Nephron progenitor cell (in vitro differentiated cells): ENCODE results near the gene KCNAB3.

Experiments used
- DNase-seq: peaks from one replicate; pipeline ENCODE4 v3.0.0; 2021
- H3K27ac Mint-ChIP-seq: 2 replicates; pipeline ENCODE4 v1.8.0; 2021; ENCODE audit warnings: mild to moderate bottlenecking, moderate library complexity, mixed read lengths
- H3K27me3 Mint-ChIP-seq: 2 replicates; pipeline ENCODE4 v1.8.0; 2021; ENCODE audit warnings: mild to moderate bottlenecking, low read depth, mixed read lengths; ENCODE audit not compliant: poor library complexity
- H3K36me3 Mint-ChIP-seq: 2 replicates; pipeline ENCODE4 v1.8.0; 2021; ENCODE audit warnings: low read depth, mixed read lengths
- H3K4me1 Mint-ChIP-seq: 2 replicates; pipeline ENCODE4 v1.8.0; 2021; ENCODE audit warnings: mixed read lengths
- H3K4me3 Mint-ChIP-seq: 2 replicates; pipeline ENCODE4 v1.8.0; 2021; ENCODE audit warnings: mild to moderate bottlenecking, moderate library complexity, mixed read lengths
- H3K9me3 Mint-ChIP-seq: 2 replicates; pipeline ENCODE4 v1.8.0; 2021; ENCODE audit warnings: mild to moderate bottlenecking, moderate library complexity, mixed read lengths
- TF ChIP-seq, protein P1 (sequence below): fragments of 200-600 bp; sonication (generic); IDR thresholded peaks from 2 replicates; pipeline ENCODE4 v1.5.0; 2021; ENCODE audit warnings: antibody characterized with exemption

Gene KCNAB3

DNA sequence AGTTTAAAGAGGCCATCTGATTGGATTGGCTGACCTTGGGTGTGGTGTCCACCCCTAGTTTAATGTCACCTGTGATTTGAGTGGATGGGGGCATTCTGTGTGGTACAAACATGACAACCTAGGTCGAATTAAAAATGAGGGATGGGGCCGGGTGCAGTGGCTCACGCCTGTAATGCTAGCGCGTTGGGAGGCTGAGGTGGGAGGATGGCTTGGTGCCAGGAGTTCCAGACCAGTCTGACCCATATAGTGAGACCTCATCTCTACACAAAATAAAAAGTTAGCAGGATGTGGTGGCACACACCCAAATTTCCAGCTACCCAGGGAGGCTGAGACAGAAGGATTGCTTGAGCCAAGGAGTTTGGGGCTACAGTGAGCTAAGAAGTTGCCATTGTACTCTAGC lies 16.8 kb upstream of the KCNAB3 start:
- H3K4me1 Mint-ChIP-seq = no peaks in the 10 kb centered on the region
- no peak for DNase-seq
- H3K27me3 Mint-ChIP-seq = no peaks in the 10 kb centered on the region
- H3K4me3 Mint-ChIP-seq = no peak overlapping the region
- peaks cover 65% of the 10 kb centered on the region for H3K36me3 Mint-ChIP-seq
- H3K9me3 Mint-ChIP-seq = no peaks in the 10 kb centered on the region
- no peak overlapping the region for H3K27ac Mint-ChIP-seq
- TF ChIP-seq, protein P1, sequence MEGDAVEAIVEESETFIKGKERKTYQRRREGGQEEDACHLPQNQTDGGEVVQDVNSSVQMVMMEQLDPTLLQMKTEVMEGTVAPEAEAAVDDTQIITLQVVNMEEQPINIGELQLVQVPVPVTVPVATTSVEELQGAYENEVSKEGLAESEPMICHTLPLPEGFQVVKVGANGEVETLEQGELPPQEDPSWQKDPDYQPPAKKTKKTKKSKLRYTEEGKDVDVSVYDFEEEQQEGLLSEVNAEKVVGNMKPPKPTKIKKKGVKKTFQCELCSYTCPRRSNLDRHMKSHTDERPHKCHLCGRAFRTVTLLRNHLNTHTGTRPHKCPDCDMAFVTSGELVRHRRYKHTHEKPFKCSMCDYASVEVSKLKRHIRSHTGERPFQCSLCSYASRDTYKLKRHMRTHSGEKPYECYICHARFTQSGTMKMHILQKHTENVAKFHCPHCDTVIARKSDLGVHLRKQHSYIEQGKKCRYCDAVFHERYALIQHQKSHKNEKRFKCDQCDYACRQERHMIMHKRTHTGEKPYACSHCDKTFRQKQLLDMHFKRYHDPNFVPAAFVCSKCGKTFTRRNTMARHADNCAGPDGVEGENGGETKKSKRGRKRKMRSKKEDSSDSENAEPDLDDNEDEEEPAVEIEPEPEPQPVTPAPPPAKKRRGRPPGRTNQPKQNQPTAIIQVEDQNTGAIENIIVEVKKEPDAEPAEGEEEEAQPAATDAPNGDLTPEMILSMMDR = no peak

DNA sequence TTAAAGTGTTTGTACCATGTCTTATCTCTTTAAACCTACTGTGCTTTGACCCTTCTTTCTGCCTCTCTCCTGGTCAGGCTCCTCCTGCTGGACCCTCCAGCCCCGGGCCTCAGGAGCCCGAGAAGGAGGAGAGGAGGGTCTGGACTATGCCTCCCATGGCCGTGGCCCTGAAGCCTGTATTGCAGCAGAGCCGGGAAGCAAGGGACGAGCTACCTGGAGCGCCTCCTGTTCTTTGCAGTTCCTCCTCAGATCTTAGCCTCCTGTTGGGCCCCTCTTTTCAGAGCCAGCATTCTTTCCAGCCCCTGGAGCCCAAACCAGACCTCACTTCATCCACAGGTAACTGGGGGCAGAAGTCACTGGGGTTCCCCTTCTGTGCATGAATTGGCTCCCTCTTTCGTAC lies 16.0 kb upstream of the KCNAB3 start:
- DNase-seq = no peak
- H3K36me3 Mint-ChIP-seq = peaks cover 73% of the 10 kb centered on the region
- no peak overlapping the region for H3K4me3 Mint-ChIP-seq
- no peaks in the 10 kb centered on the region for H3K4me1 Mint-ChIP-seq
- H3K27me3 Mint-ChIP-seq = no peaks in the 10 kb centered on the region
- TF ChIP-seq, protein P1 = no peak
- no peaks in the 10 kb centered on the region for H3K9me3 Mint-ChIP-seq
- no peak overlapping the region for H3K27ac Mint-ChIP-seq

- DNase-seq = no peak
- no peak overlapping the region for H3K4me3 Mint-ChIP-seq
- H3K27me3 Mint-ChIP-seq = peaks cover 2% of the 10 kb centered on the region
- H3K9me3 Mint-ChIP-seq = no peaks in the 10 kb centered on the region
- H3K36me3 Mint-ChIP-seq = peaks cover 74% of the 10 kb centered on the region
- TF ChIP-seq, protein P1 = no peak
- no peaks in the 10 kb centered on the region for H3K4me1 Mint-ChIP-seq
- H3K27ac Mint-ChIP-seq = no peak overlapping the region
Measured at GRCh38 chr17:7944326-7944725, 14.7 kb upstream of the KCNAB3 start.

GRCh38 chr17:7943291-7943690 lies 13.6 kb upstream of the KCNAB3 start:
- no peak overlapping the region for H3K27ac Mint-ChIP-seq
- H3K27me3 Mint-ChIP-seq = peaks cover 2% of the 10 kb centered on the region
- no peak overlapping the region for H3K4me3 Mint-ChIP-seq
- TF ChIP-seq, protein P1 = no peak
- DNase-seq = no peak
- no peaks in the 10 kb centered on the region for H3K4me1 Mint-ChIP-seq
- H3K9me3 Mint-ChIP-seq = no peaks in the 10 kb centered on the region
- H3K36me3 Mint-ChIP-seq = peaks cover 70% of the 10 kb centered on the region

GRCh38 chr17:7940743-7941142 lies 11.1 kb upstream of the KCNAB3 start:
- Mint-ChIP-seq H3K36me3 (peaks cover 68% of the 10 kb centered on the region), H3K9me3 (no peaks in the 10 kb centered on the region), H3K4me1 (peaks cover under 1% of the 10 kb centered on the region), H3K27me3 (peaks cover 2% of the 10 kb centered on the region), H3K4me3 (no peak overlapping the region), H3K27ac (no peak overlapping the region)
- DNase-seq = no peak
- TF ChIP-seq, protein P1 = no peak

DNA sequence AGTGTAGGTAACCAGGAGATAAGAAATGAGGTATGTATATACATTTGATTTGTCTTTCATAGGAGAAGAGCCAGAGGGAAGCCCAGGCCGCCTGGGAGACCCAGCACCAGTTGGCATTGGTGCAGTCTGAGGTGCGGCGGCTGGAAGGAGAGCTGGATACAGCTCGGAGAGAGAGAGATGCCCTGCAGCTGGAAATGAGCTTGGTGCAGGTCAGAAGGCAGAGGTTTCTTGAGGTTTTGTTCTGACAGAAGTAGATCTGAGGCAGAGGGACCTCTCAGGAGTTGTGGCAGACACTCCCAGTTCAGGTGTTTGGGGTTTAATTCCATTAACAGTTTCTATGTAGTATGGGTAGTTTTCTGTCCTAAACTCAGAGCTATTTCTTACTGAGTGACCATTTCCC lies 10.4 kb upstream of the KCNAB3 start:
- H3K27ac Mint-ChIP-seq = peak overlapping the region; percentile 25
- H3K27me3 Mint-ChIP-seq = peaks cover 2% of the 10 kb centered on the region
- DNase-seq = no peak
- H3K36me3 Mint-ChIP-seq = peaks cover 71% of the 10 kb centered on the region
- H3K4me1 Mint-ChIP-seq = peaks cover 6% of the 10 kb centered on the region
- no peaks in the 10 kb centered on the region for H3K9me3 Mint-ChIP-seq
- H3K4me3 Mint-ChIP-seq = no peak overlapping the region
- TF ChIP-seq, protein P1 = no peak
